Umbilical cord (tissue), 2 donors: ENCODE data around the gene TBCK. TPM values are rescaled to one million over a fixed set of nuclear protein-coding genes. Genes with fewer than 3 reads are reported as not detected.

Experiments
- DNase-seq: peaks from one replicate; pipeline ENCODE4 v3.0.0-alpha.2; 2015; ENCODE audit warnings: low spot score
- total RNA-seq: library from RNA; depleted of rRNA; stranded (reverse); fragments of >200 nt; gene quantifications from one replicate; pipeline ENCODE4 v1.2.3, GENCODE V29; 2014; ENCODE audit warnings: low replicate concordance; ENCODE audit not compliant: insufficient read depth

TBCK gene
- total RNA-seq, 1 donor from 2014 or later, result 123 TPM

DNA sequence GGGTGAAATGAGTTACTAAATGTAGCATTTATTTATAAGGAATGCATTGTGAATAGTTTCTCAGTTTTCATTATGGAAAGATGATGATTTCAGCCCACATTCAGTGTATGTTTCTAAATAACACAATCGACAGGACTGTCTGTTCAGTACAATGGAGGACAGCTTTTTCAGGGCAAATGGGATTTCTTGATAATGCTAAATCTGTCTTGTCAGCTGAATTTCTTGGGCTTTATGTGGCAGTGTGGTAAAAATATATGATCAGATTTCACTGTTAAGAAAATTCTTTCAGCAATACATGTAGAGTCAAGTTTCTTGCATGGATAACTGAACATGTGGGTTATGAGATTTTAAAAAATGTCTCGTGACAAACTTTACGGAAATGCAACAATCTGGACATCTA, 269.9 kb downstream of the TBCK start:
- DNase-seq, result no peak

DNA sequence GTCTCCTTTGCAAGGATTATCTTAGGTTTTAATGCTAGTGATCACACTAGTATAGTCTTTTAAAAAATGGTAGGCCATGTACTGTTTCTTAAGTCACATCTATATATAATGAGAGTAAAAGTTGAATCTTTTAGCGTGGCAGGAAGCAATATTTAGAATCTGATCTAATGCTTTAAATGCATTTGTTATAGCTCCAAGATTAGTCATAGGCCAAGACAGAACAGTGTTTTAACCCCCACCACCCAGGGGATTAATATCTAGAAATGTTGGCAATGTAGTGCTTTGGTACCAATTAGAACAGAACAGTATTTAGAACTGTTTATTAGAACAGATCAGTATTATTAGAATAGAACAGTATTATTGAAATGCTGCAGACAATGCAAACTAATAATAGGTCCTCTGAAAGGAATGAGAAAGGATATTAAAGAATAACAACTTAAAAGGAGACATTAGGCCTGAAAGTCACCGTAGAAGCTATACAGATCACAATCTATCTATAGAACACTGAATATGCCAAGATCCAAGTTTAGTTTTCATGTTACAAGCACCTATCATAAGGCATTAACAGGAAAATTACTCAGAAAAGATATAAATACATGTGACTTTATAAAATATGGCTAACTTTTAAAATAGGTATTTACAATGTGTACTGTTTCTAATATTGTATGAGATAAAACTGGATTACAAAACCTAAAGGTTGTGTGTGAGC, 274.6 kb downstream of the TBCK start:
- DNase-seq, result peak; percentile 13

DNA sequence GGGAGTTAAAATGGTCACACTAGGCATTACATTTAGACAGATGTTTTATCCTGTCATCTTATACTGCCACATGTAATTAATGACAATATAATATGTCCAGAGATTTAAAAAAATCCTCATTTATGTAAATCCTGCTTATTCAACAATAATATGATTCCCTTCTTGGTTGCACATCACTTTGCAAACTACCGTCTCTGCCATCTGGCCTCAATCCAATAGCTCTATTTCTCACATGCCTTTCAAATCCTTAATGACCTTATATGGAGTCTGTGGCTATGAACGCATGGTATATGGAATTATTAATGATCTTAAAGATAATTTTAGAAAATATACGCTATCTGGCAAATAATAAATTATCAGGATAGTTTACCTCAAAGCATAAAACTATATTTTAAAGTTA, 276.2 kb downstream of the TBCK start:
- DNase-seq, result peak; percentile 74

DNA sequence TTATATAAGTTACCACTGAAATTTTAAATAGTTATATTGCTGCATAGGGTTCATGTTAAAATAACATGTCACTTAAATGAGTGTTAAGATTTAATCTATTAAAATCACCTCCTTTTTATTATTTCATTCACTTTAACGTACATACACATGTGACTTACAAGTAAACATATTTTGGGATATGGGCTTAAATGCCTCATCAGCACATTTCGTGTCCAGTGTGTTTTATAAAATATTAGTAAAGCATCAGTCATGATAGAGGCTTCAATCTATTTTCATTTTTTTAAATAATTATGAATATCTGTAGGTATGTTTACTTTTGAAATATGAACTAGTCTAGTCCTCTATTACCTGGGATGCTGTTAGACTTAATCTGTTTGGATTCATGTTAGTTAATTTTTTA, 277.1 kb downstream of the TBCK start:
- no peak for DNase-seq

DNA sequence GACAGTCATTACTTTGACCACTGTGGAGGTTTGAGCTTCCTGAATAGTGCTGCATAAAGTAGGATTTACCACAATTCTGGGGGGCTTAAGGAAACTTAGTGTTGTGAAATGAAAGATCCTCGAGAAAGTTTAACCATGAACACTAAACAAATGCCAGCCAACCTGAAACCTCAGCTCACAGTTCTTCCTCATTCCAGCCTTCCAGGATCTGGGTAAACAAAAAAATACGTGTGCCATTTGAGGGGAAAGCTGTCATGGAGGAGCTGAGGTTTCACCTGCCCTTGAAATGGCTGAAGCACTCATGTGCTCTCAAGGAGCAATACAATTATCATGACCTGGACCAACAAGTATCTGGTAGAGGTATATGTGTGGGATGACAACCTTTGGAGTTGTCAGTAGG, 278.0 kb downstream of the TBCK start:
- DNase-seq, result no peak

DNA sequence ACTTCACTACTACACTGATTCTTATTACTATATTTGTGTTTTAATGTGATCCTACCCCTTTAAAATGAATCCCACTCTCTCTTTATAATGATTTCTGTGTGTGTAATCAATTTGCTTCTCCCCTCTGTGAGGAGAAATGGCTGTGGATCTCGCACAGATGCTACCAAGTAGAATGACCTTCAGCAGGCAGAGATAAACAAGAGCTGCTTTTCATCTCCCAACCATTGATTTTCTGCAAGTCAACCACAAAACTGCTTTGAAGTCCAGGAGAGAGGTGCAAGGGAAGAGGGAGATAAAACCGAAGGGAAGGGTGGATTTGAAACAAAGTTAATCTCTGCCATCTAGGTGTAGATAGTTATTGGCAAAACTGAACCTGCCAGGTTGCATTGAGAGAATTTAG, 279.2 kb downstream of the TBCK start:
- DNase-seq, result no peak

DNA sequence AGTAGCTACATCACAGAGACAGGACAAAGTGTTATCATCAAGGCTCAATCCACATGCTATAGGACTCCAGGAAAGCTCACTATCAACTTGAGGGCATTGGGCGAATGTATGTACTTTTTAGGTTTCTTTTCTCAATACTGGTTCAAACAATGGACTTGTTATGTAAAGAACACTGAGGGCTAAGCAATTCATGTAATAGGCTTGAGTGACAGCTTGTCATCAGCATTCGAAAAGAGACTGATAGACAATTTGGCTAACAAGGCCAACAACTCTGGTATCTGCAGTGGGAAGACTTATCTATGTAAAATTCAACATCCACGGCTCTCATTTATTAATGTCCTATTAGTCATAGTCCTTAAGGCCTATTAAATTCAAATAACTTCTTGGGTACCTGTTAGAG, 279.7 kb downstream of the TBCK start:
- no peak for DNase-seq

DNA sequence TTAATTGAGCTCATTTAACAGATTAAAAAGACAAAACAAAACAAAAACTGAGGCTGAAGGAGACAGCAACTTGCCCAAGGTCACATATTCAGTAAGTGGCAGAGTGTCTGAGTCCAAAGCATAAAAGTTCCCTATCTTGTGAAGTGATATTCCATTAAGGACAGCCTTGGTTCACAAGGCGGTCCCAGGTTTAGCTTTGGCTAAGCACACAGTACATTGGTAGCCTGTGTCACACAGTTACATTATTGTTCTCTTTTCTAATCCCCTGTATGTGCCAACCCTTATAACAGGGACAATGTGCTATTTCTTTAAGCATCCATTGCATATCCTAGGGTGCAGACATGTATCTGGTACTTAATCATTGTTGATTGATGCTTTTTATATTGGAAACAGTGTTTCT, 280.8 kb downstream of the TBCK start:
- no peak for DNase-seq

DNA sequence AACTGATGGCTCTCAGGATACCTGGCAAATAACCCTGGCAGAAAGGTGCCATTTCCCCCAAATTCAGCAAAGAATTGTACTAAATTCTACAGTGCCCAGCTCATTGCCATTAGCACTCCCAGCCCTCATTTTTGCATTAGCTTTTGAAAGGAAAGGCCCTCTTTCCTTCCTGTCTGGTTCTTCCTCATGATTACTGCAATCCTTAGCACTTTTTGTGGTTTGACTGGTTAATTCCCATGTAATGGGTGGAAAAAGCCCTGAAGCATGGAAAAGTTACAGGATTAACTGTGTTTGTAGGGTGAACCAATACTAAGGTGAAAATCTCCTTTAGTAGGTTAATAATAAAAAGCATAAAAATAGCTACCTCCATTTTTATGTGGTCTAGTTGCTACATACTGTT, 281.3 kb downstream of the TBCK start:
- DNase-seq, result no peak

DNA sequence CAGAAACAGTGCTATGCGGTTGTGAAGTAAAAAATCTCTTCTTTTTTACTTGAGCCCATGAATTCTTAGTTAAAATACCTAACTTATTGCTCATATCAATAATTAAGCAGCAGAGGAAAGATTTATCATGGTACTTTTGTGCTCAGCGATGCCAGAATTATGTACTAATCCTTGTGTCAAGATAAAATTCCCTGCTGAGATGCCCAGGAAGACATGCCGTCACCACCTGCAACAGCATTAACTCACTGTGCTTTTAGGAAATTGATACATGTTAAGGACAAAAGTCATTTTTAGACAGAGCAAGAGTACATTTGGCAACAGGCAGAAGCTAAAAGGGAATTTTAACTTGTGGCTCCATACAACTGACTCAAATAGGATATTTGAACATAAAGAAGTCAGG, 281.8 kb downstream of the TBCK start:
- peak; percentile 63 for DNase-seq

DNA sequence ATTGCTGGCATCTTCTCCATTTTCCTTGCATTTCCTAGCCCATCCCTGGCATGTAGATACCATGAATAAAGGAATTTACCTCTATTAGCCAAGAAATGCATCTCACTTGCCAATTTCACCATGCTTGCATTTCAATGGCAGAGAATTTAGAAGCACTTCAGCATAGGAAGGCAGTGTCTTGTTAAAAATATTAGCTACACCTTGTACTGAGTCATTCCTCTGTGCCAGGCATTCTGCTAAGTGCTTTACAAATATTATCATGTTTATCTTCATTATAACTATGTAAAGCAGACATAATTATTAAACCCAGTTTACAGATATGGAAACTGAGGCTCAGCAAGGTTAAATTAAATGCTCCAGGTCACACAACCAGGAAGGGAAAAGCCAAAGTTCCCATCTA, 282.5 kb downstream of the TBCK start:
- no peak for DNase-seq

DNA sequence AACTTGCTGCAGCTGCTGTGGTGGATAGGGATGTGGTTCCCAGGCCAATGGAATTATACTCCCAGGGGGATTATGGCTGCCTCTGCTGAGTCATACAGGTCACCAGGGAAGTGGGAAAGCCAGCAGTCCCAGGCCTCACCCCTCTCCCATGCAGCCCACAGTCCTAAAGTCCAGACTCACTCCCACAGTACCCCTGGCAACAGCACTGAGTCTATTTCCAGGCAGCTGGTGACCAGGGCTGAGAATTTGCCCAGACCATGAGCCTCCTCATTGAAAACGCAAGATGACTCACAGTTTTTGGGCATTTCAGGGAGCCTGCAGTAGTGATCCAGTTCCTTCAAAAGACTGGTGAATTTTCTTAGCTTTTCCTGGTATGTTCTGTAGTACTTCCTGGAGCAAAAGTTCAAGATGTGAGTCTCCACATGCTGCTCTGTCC, 283.1 kb downstream of the TBCK start:
- DNase-seq, result no peak

DNA sequence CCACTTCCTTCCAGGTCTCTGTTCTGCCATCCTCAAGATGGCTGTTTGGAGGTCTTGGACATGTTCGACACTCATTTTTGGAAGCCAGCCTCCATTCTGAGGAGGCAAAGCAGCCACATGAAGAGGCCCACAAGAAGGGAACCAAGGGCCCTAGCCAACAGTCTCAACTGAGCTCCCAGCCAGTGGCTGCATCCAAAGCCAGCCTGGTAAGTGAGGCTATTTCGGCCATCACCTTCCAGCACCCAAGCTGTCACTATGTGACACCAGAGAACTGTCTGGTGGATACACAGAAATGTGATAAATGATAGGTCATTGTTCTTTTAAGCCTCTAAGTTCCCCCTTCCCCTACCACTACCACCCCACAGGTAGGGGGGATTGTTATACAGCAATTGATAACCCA, 293.6 kb downstream of the TBCK start:
- DNase-seq, result no peak

DNA sequence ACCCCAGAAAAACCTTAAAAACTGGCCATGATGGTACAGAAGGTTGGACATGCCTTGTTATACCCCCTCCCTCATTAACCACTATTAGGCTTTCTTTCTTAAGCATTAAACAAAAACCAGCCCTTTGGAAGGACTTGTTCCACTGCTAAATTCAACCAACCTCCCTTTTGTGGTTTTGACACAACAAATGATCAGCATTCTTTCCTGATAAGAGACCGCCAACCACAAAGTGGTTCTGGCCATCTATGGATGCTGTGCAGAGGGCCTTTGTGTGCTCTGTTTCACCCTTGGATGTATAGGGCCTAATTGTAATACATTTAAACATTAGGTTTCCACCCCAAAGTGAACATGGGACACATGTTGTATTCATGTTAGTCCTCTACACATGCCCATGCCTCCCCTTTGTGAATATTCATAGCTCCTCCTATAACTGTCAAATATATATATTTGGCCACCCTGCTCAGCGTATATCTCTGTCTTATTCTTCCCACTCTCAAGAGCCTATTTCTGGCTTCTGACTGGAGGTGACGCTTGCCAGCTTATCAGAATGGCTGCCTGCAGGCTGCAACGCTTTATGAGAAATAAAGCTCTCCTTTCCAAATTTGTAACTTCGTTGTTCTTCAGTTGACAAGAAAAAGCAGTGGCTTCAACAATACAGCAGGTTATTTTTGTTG, 294.1 kb downstream of the TBCK start:
- DNase-seq, result no peak

DNA sequence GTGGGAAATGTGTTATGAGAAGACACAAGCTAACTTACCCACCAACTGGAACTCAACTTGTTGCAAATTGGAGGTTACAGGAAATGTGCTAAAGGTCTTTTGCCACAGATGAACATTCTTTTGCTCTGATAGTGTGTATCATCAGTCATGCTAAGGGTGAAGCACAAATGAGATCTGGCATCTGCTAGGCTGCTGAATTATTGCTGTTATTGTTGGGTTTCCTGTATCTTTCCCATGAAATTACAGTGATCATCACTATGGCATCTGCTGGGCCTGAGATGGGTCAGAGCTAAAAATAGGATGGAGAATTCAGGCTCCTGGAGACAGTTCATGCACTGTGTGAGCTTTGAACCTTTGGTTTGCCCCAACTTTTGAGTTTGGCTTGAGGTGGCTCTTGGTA, 296.2 kb downstream of the TBCK start:
- DNase-seq, result no peak

DNA sequence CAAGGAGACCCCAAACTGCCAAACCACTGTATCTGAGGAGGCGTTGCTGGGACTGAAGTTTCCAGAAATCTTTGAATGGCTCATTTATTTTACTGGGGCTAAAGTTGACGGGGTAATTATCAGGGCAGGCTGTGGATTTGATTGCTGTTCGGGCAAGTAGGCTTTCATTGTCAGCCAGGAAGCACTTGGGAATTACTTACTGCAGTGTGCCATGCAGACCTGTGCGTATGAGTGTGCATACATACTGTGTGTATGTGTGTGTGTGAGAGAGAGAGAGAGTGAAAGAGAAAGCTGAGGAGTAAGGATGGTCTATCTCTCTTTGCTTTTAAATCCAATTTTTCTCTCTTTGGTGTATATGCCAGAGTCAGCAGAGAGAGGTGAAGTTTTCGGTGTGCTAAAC, 298.0 kb downstream of the TBCK start:
- DNase-seq, result no peak

DNA sequence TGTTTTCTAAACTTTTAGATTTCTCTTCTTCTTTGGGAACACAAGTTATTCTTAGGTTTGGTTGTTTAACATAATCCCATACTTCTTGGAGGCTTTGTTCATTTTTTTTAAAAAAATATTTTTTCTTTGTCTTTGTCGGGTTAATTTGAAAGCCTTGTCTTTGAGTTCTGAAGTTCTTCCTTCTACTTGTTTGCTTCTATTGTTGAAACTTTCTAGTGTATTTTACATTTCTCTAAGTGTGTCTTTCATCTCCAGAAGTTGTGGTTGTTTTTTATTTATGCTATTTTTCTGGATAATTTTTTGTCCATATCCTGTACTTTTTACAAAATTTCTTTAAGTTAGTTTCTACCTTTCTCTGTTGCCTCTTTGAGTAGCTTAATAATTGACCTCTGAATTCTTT, 304.6 kb downstream of the TBCK start:
- no peak for DNase-seq

DNA sequence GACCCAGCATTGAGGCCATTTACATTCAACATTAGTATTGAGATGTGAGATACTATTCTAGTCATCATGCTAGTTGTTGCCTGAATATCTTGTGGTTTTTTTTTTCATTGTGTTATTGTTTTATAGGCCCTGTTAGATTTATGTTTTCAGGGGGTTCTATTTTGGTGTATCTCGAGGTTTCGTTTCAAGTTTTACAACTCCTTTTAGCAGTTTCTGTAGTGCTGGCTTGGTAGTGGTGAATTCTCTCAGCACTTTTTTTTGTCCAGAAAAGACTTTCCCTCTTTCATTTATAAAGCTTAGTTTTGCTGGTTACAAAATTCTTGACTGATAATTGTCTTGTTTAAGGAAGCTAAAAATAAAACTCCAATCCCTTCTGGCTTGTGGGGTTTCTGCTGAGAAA, 305.2 kb downstream of the TBCK start:
- DNase-seq, result no peak

DNA sequence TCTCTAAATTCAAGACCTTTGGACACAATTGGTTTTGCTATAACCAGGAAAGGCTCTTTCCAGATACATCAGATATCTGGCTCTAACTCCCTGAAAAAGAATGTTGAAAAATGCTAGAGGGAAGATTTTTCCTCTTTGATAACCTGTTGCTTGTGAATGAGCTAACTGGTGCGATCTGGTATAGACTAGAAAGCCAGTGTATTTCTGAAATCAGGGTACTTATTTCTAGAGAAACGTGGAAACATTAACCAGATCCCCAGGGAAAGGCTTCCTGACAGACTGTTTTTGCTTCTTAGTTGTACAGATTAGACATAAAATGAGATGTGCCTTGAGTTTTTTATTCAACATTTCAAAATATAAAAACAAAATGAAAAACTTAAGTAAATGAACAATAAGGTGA, 313.0 kb downstream of the TBCK start:
- peak; percentile 59 for DNase-seq

DNA sequence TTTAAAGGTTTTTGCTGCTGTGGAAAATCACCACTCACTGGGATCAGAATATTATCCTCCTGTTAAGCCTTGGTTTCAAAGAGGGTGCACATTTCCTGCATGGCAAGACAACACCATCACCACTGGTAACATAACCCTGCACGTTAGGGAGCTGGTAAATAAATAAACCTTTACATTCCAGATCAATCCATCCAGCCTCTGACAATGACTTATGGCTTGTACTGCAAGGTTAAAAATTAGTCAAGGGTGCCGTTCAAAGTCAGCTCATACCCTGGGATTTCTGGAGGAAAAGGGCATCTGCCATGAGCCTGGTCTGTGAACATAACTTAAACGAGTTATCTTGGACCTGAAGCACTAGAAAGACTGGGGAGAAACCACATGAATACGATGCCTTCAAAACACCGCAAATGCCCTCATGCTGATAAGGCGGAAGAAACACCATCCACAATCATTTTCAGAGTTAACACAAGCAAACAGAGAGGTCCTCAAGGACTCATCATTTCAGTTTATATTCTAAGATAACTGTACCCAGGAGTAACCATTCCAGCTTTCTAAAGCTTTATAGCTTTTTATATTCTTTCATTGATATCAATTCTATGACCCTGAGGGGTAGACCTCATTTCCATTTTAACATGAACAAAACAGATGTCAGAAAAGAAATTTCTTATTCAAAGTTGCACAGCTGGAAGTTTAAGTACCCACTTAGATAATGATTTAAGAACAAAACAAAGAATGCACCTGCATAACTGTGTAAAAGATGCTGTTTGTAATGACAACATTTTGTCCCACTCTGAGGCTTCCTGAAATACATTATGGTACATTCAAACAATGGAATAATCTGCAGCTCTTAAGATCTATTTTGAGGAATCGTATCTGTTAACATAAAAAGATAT, 317.6 kb downstream of the TBCK start:
- peak; percentile 74 for DNase-seq

DNA sequence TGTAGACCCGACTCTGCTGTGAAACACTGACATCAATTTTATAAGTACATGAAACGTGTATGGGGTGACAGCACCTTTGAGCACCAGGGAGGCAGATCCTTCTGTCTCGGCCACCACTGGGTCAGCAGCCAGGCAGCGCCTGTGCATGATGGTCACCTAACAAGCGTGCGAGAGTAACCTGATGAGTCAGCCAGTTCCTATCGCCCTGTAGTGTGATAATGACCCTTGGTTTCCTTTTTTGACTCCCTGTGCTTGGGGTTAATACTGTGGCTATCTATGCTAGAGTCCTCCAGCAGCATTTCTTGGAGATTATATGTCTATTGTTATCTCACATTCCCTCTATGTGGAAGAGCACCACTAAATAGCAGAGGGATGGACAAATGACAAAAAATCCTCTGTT, 319.2 kb downstream of the TBCK start:
- DNase-seq, result no peak

DNA sequence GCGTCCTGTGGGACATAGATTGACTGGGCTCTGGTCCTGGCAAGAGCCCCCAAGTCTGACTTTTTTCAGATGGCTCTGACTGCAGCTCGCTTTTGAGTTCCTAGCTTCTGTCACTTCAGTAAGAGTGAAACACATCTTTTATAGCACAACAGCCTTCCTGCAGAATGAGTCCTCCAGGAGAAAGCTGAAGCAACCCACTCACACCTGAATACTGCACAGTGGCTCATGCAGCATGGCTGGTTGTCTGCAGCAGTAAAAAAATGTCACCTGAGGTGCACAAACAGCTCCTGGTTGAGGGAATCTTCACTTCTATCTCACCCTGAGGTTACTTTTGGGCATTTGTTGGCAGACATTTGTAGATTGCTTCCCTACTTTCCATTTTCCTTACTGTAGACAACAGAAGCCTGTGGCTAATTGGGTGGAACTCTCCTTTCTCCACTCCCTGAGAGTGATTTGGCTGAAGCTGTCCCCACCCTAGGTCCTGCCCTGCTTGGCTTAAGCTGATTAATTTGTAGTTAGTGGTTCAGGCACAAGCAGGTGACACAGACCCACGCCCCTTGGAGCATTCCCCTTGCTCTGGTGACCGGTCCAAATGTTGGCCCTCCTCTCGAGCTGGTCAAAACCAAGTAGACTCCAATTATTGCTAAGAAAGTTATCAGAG, 321.0 kb downstream of the TBCK start:
- DNase-seq, result no peak
